K562 (cell line): ENCODE results near the gene NPR1.

Source experiments
- CEBPZ ChIP-seq: fragments of 150-350 bp; IDR thresholded peaks from 2 replicates; pipeline ENCODE4 v1.6.1; 2014; ENCODE audit warnings: low read depth, mild to moderate bottlenecking, low read length, borderline replicate concordance
- CTCF ChIP-seq, 3 experiments: IDR thresholded peaks in 2 of 3; conservative IDR thresholded peaks in 1 of 3; 2 replicates each; pipeline ENCODE4 v1.5.1; 2011 to 2012; ENCODE audit warnings: low read length in 3 of 3, mild to moderate bottlenecking in 3 of 3, control low read depth in 2 of 3, improper control_type of control experiment in 1 of 3, inconsistent platforms in 1 of 3, low read depth in 1 of 3, mixed read lengths in 1 of 3, moderate library complexity in 1 of 3; ENCODE audit not compliant: insufficient read depth in 2 of 3
- HNRNPLL ChIP-seq: fragments of 200-400 bp; formaldehyde crosslinking; IDR thresholded peaks from 2 replicates; pipeline ENCODE4 v1.6.1; 2017; ENCODE audit warnings: low read length, low read depth, mild to moderate bottlenecking; ENCODE audit not compliant: poor library complexity, severe bottlenecking
- MTA1 ChIP-seq: fragments of 450-650 bp; IDR thresholded peaks from 2 replicates; pipeline ENCODE4 v1.6.1; 2017; ENCODE audit warnings: borderline replicate concordance
- MTA2 ChIP-seq: fragments of 450-650 bp; IDR thresholded peaks from 2 replicates; pipeline ENCODE4 v1.6.1; 2016; ENCODE audit warnings: low read depth
- NFYB ChIP-seq: IDR thresholded peaks from 2 replicates; pipeline ENCODE4 v1.6.1; 2011; ENCODE audit warnings: mild to moderate bottlenecking, moderate library complexity; ENCODE audit not compliant: insufficient read length; ENCODE audit errors: extremely low read depth
- POLR2A ChIP-seq: fragments of 450-650 bp; conservative IDR thresholded peaks from 2 replicates; pipeline ENCODE4 v1.6.1; 2016
- SP2 ChIP-seq: IDR thresholded peaks from 2 replicates; pipeline ENCODE4 v1.6.1; 2011; ENCODE audit warnings: mild to moderate bottlenecking, low read depth, low read length, moderate library complexity; ENCODE audit not compliant: poor library complexity, severe bottlenecking; ENCODE audit errors: extremely low read depth

GRCh38 chr1:153639280-153639679 lies 39.2 kb upstream of the NPR1 start:
- TF ChIP-seq MTA2 (no peak), SP2 (no peak), HNRNPLL (no peak), POLR2A (0 out of 2 replicates have a peak, but pooled peaks have one; percentile 0), MTA1 (no peak), NFYB (no peak), CEBPZ (no peak), CTCF (IDR thresholded peaks at IDR 0.05 in 2 of 3, conservative IDR thresholded peaks at IDR 0.05 in 1 of 3; ENCODE audit: insufficient read depth in 2 of 3, low read depth in 1 of 3, low read length in 3 of 3) (no peak)
